ENCODE results near the gene PMEL.

Gene PMEL

DNA sequence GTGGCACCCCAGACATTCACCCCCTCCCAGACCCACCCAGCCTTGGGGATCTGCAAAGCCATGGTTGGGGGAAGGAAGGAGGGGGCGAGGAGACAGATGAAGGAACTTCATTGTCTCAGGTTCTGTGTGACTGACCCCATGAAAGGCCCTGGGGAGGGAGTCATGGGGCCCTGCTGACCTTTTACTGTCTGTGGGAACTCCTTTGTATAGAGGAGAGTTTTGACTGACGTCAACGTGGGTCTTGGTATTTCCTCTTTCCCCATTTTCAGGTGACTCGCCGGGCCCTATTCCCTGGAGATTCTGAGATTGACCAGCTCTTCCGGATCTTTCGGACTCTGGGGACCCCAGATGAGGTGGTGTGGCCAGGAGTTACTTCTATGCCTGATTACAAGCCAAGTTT lies 4.9 kb upstream of the PMEL start:
- Histone ChIP-seq H3K4me3 (ENCODE audit: low read depth, low read length, poor library complexity, severe bottlenecking) (no peak overlapping the region), H3F3A (ENCODE audit: insufficient read depth, low read length) (no peaks in the 10 kb centered on the region), H3K9ac (ENCODE audit: low read length) (no peak overlapping the region), H3K4me1 (ENCODE audit: insufficient read depth, low read length, severe bottlenecking) (peaks cover 42% of the 10 kb centered on the region), H3K9me3 (ENCODE audit: low read length) (no peaks in the 10 kb centered on the region), H3K27me3 (ENCODE audit: insufficient read depth, low read length) (no peaks in the 10 kb centered on the region), H3K27ac (ENCODE audit: low read depth, low read length, poor library complexity, severe bottlenecking) (no peak overlapping the region), H3K36me3 (ENCODE audit: insufficient read depth, low read length) (peaks cover 25% of the 10 kb centered on the region; the same call in 1 of the 2 replicates), H3K79me2 (ENCODE audit: insufficient read depth, low read length) (peaks cover 22% of the 10 kb centered on the region), H3K4me2 (ENCODE audit: low read length) (no peak overlapping the region), H2AFZ (ENCODE audit: low read length) (no peak overlapping the region), H4K20me1 (ENCODE audit: insufficient read depth, low read length) (no peaks in the 10 kb centered on the region), H3K9me2 (ENCODE audit: low read depth, low read length) (no peaks in the 10 kb centered on the region)
- TF ChIP-seq EZH2 (IDR thresholded peaks at IDR 0.05; ENCODE audit: borderline replicate concordance, low read length), result no peak

DNA sequence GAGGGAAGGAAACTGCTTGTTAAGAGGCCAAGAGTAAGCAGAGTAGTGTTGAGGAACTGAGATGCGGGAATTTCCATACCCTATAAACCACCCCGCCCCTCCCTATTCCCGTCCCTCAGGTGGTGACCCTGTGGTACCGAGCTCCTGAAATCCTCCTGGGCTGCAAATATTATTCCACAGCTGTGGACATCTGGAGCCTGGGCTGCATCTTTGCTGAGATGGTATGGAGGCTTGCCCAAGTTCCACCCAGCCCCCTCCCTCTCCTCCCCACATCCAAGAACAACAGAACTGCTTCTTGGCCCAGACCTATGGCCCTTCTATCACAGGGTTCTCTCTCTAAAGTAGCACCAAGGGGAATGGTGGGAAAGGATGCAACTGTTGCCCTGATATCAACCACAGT lies 3.5 kb upstream of the PMEL start:
- H2AFZ ChIP-seq (ENCODE audit: low read length), result no peak overlapping the region
- H3F3A ChIP-seq (ENCODE audit: insufficient read depth, low read length), result no peaks in the 10 kb centered on the region
- no peaks in the 10 kb centered on the region for H4K20me1 ChIP-seq (ENCODE audit: insufficient read depth, low read length)
- no peaks in the 10 kb centered on the region for H3K9me2 ChIP-seq (ENCODE audit: low read depth, low read length)
- H3K9me3 ChIP-seq (ENCODE audit: low read length), result no peaks in the 10 kb centered on the region
- H3K36me3 ChIP-seq (ENCODE audit: insufficient read depth, low read length), result peaks cover 25% of the 10 kb centered on the region; the same call in 1 of the 2 replicates
- H3K4me3 ChIP-seq (ENCODE audit: low read depth, low read length, poor library complexity, severe bottlenecking), result no peak overlapping the region
- H3K9ac ChIP-seq (ENCODE audit: low read length), result no peak overlapping the region
- no peaks in the 10 kb centered on the region for H3K27me3 ChIP-seq (ENCODE audit: insufficient read depth, low read length)
- H3K79me2 ChIP-seq (ENCODE audit: insufficient read depth, low read length), result peaks cover 10% of the 10 kb centered on the region; the same call in 1 of the 2 replicates
- H3K27ac ChIP-seq (ENCODE audit: low read depth, low read length, poor library complexity, severe bottlenecking), result no peak overlapping the region
- no peak overlapping the region for H3K4me2 ChIP-seq (ENCODE audit: low read length)
- H3K4me1 ChIP-seq (ENCODE audit: insufficient read depth, low read length, severe bottlenecking), result peaks cover 36% of the 10 kb centered on the region
- TF ChIP-seq, protein P1, sequence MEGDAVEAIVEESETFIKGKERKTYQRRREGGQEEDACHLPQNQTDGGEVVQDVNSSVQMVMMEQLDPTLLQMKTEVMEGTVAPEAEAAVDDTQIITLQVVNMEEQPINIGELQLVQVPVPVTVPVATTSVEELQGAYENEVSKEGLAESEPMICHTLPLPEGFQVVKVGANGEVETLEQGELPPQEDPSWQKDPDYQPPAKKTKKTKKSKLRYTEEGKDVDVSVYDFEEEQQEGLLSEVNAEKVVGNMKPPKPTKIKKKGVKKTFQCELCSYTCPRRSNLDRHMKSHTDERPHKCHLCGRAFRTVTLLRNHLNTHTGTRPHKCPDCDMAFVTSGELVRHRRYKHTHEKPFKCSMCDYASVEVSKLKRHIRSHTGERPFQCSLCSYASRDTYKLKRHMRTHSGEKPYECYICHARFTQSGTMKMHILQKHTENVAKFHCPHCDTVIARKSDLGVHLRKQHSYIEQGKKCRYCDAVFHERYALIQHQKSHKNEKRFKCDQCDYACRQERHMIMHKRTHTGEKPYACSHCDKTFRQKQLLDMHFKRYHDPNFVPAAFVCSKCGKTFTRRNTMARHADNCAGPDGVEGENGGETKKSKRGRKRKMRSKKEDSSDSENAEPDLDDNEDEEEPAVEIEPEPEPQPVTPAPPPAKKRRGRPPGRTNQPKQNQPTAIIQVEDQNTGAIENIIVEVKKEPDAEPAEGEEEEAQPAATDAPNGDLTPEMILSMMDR (IDR thresholded peaks at IDR 0.05; ENCODE audit: low read length), result no peak
- no peak for TF ChIP-seq EZH2 (IDR thresholded peaks at IDR 0.05; ENCODE audit: borderline replicate concordance, low read length)

DNA sequence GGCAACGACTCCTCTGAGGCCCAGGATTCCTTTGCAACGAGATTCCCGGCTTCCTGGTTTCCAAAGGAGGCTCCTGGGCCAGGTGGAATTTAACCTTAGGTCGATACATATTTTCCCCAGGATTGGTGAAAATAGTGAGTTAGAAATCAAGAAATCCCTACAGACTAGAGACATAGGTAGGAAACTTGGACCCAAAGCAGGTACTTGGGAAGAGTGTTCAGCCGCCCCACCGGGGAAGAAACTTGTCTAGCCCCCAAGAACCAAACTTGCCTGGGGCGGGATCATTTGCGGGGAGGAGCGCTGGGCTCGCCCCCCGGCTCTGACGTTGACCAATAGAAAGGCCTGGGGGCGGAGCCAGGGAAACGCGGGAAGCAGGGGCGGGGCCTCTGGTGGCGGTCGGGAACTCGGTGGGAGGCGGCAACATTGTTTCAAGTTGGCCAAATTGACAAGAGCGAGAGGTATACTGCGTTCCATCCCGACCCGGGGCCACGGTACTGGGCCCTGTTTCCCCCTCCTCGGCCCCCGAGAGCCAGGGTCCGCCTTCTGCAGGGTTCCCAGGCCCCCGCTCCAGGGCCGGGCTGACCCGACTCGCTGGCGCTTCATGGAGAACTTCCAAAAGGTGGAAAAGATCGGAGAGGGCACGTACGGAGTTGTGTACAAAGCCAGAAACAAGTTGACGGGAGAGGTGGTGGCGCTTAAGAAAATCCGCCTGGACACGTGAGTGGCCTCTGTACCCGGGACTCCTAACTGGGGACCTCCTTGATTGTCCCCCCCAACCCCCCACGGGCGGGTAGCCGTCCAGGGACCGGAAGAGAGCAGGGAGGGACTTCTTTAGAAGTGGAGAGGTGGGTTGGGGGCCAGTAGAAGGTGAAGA lies 803 bp upstream of the PMEL start, which contains the start of gene CDK2:
CDK2 (plus strand) TSS at position 423 of the 874 bp plus-strand sequence; CDS start at position 602, 179 bp downstream.
- H3K4me2 ChIP-seq (ENCODE audit: low read length), result peak within 1 kb of the TSS; percentile 69
- no peak within 1 kb of the TSS for H2AFZ ChIP-seq (ENCODE audit: low read length)
- H3F3A ChIP-seq (ENCODE audit: insufficient read depth, low read length), result no peaks in the 10 kb centered on the region
- peak within 1 kb of the TSS; percentile 22 for H3K27ac ChIP-seq (ENCODE audit: low read depth, low read length, poor library complexity, severe bottlenecking)
- H4K20me1 ChIP-seq (ENCODE audit: insufficient read depth, low read length), result no peaks in the 10 kb centered on the region
- no peaks in the 10 kb centered on the region for H3K27me3 ChIP-seq (ENCODE audit: insufficient read depth, low read length)
- H3K36me3 ChIP-seq (ENCODE audit: insufficient read depth, low read length), result peaks cover 20% of the 10 kb centered on the region; the same call in 1 of the 2 replicates
- TF ChIP-seq EZH2 (IDR thresholded peaks at IDR 0.05; ENCODE audit: borderline replicate concordance, low read length), result no peak
- TF ChIP-seq, protein P1 (IDR thresholded peaks at IDR 0.05; ENCODE audit: low read length), result no peak
- no peaks in the 10 kb centered on the region for H3K9me2 ChIP-seq (ENCODE audit: low read depth, low read length)
- peak within 1 kb of the TSS; percentile 88 for H3K9ac ChIP-seq (ENCODE audit: low read length)
- H3K79me2 ChIP-seq (ENCODE audit: insufficient read depth, low read length), result peaks cover 9% of the 10 kb centered on the region; the same call in 1 of the 2 replicates
- no peaks in the 10 kb centered on the region for H3K9me3 ChIP-seq (ENCODE audit: low read length)
- H3K4me1 ChIP-seq (ENCODE audit: insufficient read depth, low read length, severe bottlenecking), result peaks cover 24% of the 10 kb centered on the region
- peak within 1 kb of the TSS; percentile 89 for H3K4me3 ChIP-seq (ENCODE audit: low read depth, low read length, poor library complexity, severe bottlenecking)

Data from OCI-LY1 (cell line).